K562 (cell line): ENCODE results near the gene ZBTB9. TPM values are rescaled to one million over a fixed set of nuclear protein-coding genes. Genes with fewer than 3 reads are reported as not detected.
A peak's percentile ranks its signal among the peaks of the same experiment; 100 is the strongest.

Experiments
- ADNP ChIP-seq: fragments of 200-800 bp; sonication (Bioruptor generic); IDR thresholded peaks from 2 replicates; pipeline ENCODE4 v1.6.1; 2016; ENCODE audit warnings: missing genetic modification characterization, missing compliant biosample characterization
- ATF7 ChIP-seq: fragments of 450-650 bp; IDR thresholded peaks from 2 replicates; pipeline ENCODE4 v1.7.1; 2014; ENCODE audit warnings: mild to moderate bottlenecking, moderate library complexity
- CBFA2T3 ChIP-seq: fragments of 450-650 bp; IDR thresholded peaks from 2 replicates; pipeline ENCODE4 v1.6.1; 2017
- CBX8 ChIP-seq: fragments of 200-600 bp; sonication (generic); IDR thresholded peaks from 2 replicates; pipeline ENCODE4 v1.6.1; 2012; ENCODE audit warnings: borderline replicate concordance, mixed run types, low read depth, mild to moderate bottlenecking, moderate library complexity, mixed read lengths, low read length, control low read depth, inconsistent platforms; ENCODE audit not compliant: poor library complexity, severe bottlenecking; ENCODE audit errors: extremely low read depth
- CREBBP ChIP-seq: IDR thresholded peaks from one replicate; pipeline ENCODE4 v1.6.1; 2012; ENCODE audit warnings: low read depth, mild to moderate bottlenecking, control low read depth, inconsistent platforms, low read length
- E2F3 ChIP-seq: fragments of 250-450 bp; sonication (Bioruptor Pico); IDR thresholded peaks from 2 replicates; pipeline ENCODE4 v1.4.0; 2020; ENCODE audit warnings: mild to moderate bottlenecking
- ELK1 ChIP-seq: sonication (generic); formaldehyde crosslinking; IDR thresholded peaks from 2 replicates; pipeline ENCODE4 v1.8.1; 2022; ENCODE audit warnings: missing genetic modification reagents
- FOXM1 ChIP-seq, 2 experiments: fragments of 450-650 bp in 1 of 2; sonication (generic) in 1 of 2; formaldehyde crosslinking in 1 of 2; IDR thresholded peaks; 2 replicates each; pipeline versions ENCODE4 v1.6.1 to v1.9.0; 2017 to 2022; ENCODE audit warnings: low read depth in 2 of 2, mild to moderate bottlenecking in 2 of 2, missing genetic modification reagents in 1 of 2, moderate library complexity in 1 of 2
- POLR2AphosphoS2 ChIP-seq: IDR thresholded peaks from 2 replicates; pipeline ENCODE4 v1.6.1; 2012; ENCODE audit warnings: low read length, improper control_type of control experiment
- SMAD3 ChIP-seq: fragments of 450-650 bp; formaldehyde crosslinking; conservative IDR thresholded peaks from 2 replicates; pipeline ENCODE4 v1.4.0; 2020; ENCODE audit warnings: mild to moderate bottlenecking
- SOX6 ChIP-seq: fragments of 450-650 bp; IDR thresholded peaks from 2 replicates; pipeline ENCODE4 v1.6.1; 2014; ENCODE audit warnings: mild to moderate bottlenecking
- U2AF1 ChIP-seq: fragments of 200-400 bp; formaldehyde crosslinking; optimal IDR thresholded peaks from 2 replicates; pipeline ENCODE3; 2017; ENCODE audit warnings: mild to moderate bottlenecking, low read depth, low read length, moderate library complexity
- ZBED1 ChIP-seq: IDR thresholded peaks from 2 replicates; pipeline ENCODE4 v1.6.1; 2014
- ZNF280B ChIP-seq: fragments of 250-450 bp; sonication (Bioruptor Pico); IDR thresholded peaks from 2 replicates; pipeline ENCODE4 v1.5.1; 2021; ENCODE audit warnings: mild to moderate bottlenecking
- ZNF507 ChIP-seq: conservative IDR thresholded peaks from 2 replicates; pipeline ENCODE4 v1.6.1; 2017; ENCODE audit warnings: missing genetic modification characterization, missing compliant biosample characterization
- ZNF707 ChIP-seq: fragments of 250-450 bp; sonication (Bioruptor Pico); conservative IDR thresholded peaks from 2 replicates; pipeline ENCODE4 v1.8.0; 2022; ENCODE audit warnings: inconsistent platforms, mild to moderate bottlenecking, moderate library complexity
- ZNF766 ChIP-seq: fragments of 200-800 bp; sonication (Bioruptor generic); conservative IDR thresholded peaks from 2 replicates; pipeline ENCODE4 v1.6.1; 2016; ENCODE audit warnings: missing genetic modification characterization, missing compliant biosample characterization
- polyA plus RNA-seq, 8 experiments: library from polyadenylated mRNA; depleted of rRNA in 4 of 8; stranded (reverse) in 5 of 8; unstranded in 3 of 8; fragments of >200 nt; fragmentation: Nextera tagmentation in 2 of 8; fragmentation: Illumina TruSeq in 1 of 8; extraction: Ambion mirVana in 2 of 8; extraction: Trizol in 1 of 8; gene quantifications; 2 replicates each; pipeline versions ENCODE4 v1.2.1 to v1.2.3, GENCODE V29; 2011 to 2014; ENCODE audit warnings: inconsistent platforms in 1 of 8, missing spikeins in 1 of 8
- total RNA-seq, 7 experiments: library from RNA; depleted of rRNA in 6 of 7; stranded (reverse); fragments of >200 nt in 6 of 7; fragmentation: Illumina TruSeq in 2 of 7; extraction: Trizol in 2 of 7; gene quantifications; 2 replicates each; pipeline versions ENCODE4 v1.2.1 to v1.2.3, GENCODE V29; 2011 to 2021; ENCODE audit warnings: low replicate concordance in 1 of 7
- TF ChIP-seq, protein P1 (sequence below): fragments of 450-650 bp; formaldehyde crosslinking; IDR thresholded peaks from 2 replicates; pipeline ENCODE4 v1.4.0; 2022; ENCODE audit warnings: missing genetic modification characterization
- TF ChIP-seq, protein P2 (sequence below): fragments of 450-650 bp; conservative IDR thresholded peaks from 2 replicates; pipeline ENCODE4 v1.6.1; 2016; ENCODE audit warnings: missing genetic modification characterization, low read depth, mild to moderate bottlenecking, missing compliant biosample characterization, moderate library complexity
- TF ChIP-seq, protein P3 (sequence below): sonication (generic); formaldehyde crosslinking; IDR thresholded peaks from 2 replicates; pipeline ENCODE4 v1.8.0; 2022; ENCODE audit warnings: mild to moderate bottlenecking, missing genetic modification reagents

The ZBTB9 gene
- total and polyA plus RNA-seq, 9 of the 15 experiments (the other 6 are each of a cell fraction or from before 2014, with no cell fraction given): 1.9 to 19.5 (median 10.4) TPM

- TF ChIP-seq, protein P1, sequence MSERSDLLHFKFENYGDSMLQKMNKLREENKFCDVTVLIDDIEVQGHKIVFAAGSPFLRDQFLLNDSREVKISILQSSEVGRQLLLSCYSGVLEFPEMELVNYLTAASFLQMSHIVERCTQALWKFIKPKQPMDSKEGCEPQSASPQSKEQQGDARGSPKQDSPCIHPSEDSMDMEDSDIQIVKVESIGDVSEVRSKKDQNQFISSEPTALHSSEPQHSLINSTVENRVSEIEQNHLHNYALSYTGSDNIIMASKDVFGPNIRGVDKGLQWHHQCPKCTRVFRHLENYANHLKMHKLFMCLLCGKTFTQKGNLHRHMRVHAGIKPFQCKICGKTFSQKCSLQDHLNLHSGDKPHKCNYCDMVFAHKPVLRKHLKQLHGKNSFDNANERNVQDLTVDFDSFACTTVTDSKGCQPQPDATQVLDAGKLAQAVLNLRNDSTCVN (CRISPR knock-in tag): no peak; the same call in 1 of the 2 replicates
- TF ChIP-seq CREBBP (no peak), ZNF707 (CRISPR knock-in tag) (no peak; the same call in 1 of the 2 replicates), CBX8 (no peak), ZNF507 (no peak), ZBED1 (no peak; the same call in 1 of the 2 replicates), POLR2AphosphoS2 (no peak), ELK1 (CRISPR knock-in tag) (no peak), ATF7 (peak; percentile 95), ZNF280B (CRISPR knock-in tag) (no peak), E2F3 (CRISPR knock-in tag) (peak; percentile 24; the same call in 1 of the 2 replicates), U2AF1 (no peak), SOX6 (peak; percentile 44; the same call in 1 of the 2 replicates), ZNF766 (CRISPR knock-in tag) (0 out of 2 replicates have a peak, but pooled peaks have one; percentile 62), SMAD3 (CRISPR knock-in tag) (0 out of 2 replicates have a peak, but pooled peaks have one; percentile 78), ADNP (tag) (no peak), FOXM1 (IDR thresholded peaks at IDR 0.05; ENCODE audit: low read depth) (peak; percentile 53; the same call in 1 of the 2 replicates), FOXM1 (CRISPR knock-in tag; IDR thresholded peaks at IDR 0.05; ENCODE audit: low read depth) (no peak), CBFA2T3 (no peak; the same call in 1 of the 2 replicates)
- TF ChIP-seq, protein P2, sequence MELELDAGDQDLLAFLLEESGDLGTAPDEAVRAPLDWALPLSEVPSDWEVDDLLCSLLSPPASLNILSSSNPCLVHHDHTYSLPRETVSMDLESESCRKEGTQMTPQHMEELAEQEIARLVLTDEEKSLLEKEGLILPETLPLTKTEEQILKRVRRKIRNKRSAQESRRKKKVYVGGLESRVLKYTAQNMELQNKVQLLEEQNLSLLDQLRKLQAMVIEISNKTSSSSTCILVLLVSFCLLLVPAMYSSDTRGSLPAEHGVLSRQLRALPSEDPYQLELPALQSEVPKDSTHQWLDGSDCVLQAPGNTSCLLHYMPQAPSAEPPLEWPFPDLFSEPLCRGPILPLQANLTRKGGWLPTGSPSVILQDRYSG (tag): no peak; the same call in 1 of the 2 replicates
- TF ChIP-seq, protein P3, sequence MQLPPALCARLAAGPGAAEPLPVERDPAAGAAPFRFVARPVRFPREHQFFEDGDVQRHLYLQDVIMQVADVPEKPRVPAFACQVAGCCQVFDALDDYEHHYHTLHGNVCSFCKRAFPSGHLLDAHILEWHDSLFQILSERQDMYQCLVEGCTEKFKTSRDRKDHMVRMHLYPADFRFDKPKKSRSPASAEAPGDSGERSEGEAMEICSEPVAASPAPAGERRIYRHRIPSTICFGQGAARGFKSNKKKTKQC (CRISPR knock-in tag): no peak
Observed at GRCh38 chr6:33417903-33418689, 36.3 kb upstream of the ZBTB9 start, which contains the start of gene CUTA (continued).
